Neural cell (in vitro differentiated cells): Measurements from ENCODE around the gene GPR15LG. TPM values are rescaled to one million over a fixed set of nuclear protein-coding genes. Genes with fewer than 3 reads are reported as not detected.

Experiments used
- H2AFZ ChIP-seq: fragments of 200-600, 300-800 bp; sonication (generic), shearing (Covaris generic); 2 replicates; pipeline ENCODE4 v1.6.0; 2014; ENCODE audit warnings: low read depth, mild to moderate bottlenecking, antibody characterized with exemption, low read length, moderate library complexity
- H3F3A ChIP-seq: fragments of 200-600 bp; shearing (Covaris generic); 2 replicates; pipeline ENCODE4 v1.6.1; 2016; ENCODE audit warnings: mild to moderate bottlenecking, moderate library complexity, mixed read lengths, antibody characterized with exemption, low read length; ENCODE audit not compliant: insufficient read depth, poor library complexity, severe bottlenecking
- H3K27ac ChIP-seq: fragments of 200-600, 300-800 bp; sonication (generic), shearing (Covaris generic); 2 replicates; pipeline ENCODE4 v1.5.1; 2014; ENCODE audit warnings: mild to moderate bottlenecking, low read length, moderate library complexity
- H3K27me3 ChIP-seq: fragments of 300-800, 200-600 bp; sonication (generic), shearing (Covaris generic); 2 replicates; pipeline ENCODE4 v1.6.0; 2014; ENCODE audit warnings: mild to moderate bottlenecking, low read depth, low read length, moderate library complexity; ENCODE audit not compliant: insufficient read depth
- H3K36me3 ChIP-seq: fragments of 300-800, 200-600 bp; sonication (generic), shearing (Covaris generic); 2 replicates; pipeline ENCODE4 v1.5.1; 2014; ENCODE audit warnings: mild to moderate bottlenecking, antibody characterized with exemption, low read length, moderate library complexity; ENCODE audit not compliant: insufficient read depth
- H3K4me2 ChIP-seq: fragments of 300-800, 200-600 bp; sonication (generic), shearing (Covaris generic); 2 replicates; pipeline ENCODE4 v1.6.0; 2014; ENCODE audit warnings: mild to moderate bottlenecking, low read length
- H3K4me3 ChIP-seq: fragments of 300-800, 200-600 bp; sonication (generic), shearing (Covaris generic); 2 replicates; pipeline ENCODE4 v1.5.1; 2014; ENCODE audit warnings: mild to moderate bottlenecking, low read length, moderate library complexity
- H3K79me2 ChIP-seq: fragments of 200-600 bp; shearing (Covaris generic); replicated peaks from 2 replicates; pipeline ENCODE4 v1.6.0; 2014; ENCODE audit warnings: mild to moderate bottlenecking, low read length, moderate library complexity; ENCODE audit not compliant: insufficient read depth
- H3K9ac ChIP-seq: fragments of 300-800, 200-600 bp; sonication (generic), shearing (Covaris generic); 2 replicates; pipeline ENCODE4 v1.6.1; 2016; ENCODE audit warnings: mild to moderate bottlenecking, low read length, mixed read lengths
- H3K9me2 ChIP-seq: fragments of 200-600 bp; shearing (Covaris generic); 2 replicates; pipeline ENCODE4 v1.6.1; 2016; ENCODE audit warnings: mild to moderate bottlenecking, low read length, mixed read lengths; ENCODE audit not compliant: insufficient read depth
- H3K9me3 ChIP-seq: fragments of 200-600, 300-800 bp; sonication (generic), shearing (Covaris generic); 2 replicates; pipeline ENCODE4 v1.6.1; 2016; ENCODE audit warnings: mild to moderate bottlenecking, mixed run types, low read length, moderate library complexity, mixed read lengths
- H4K20me1 ChIP-seq: fragments of 200-600 bp; shearing (Covaris generic); 2 replicates; pipeline ENCODE4 v1.6.1; 2016; ENCODE audit warnings: mild to moderate bottlenecking, mixed run types; ENCODE audit not compliant: insufficient read depth
- CTCF ChIP-seq: fragments of 450-650 bp; IDR thresholded peaks from 2 replicates; pipeline ENCODE4 v1.5.1; 2014; ENCODE audit warnings: antibody characterized with exemption, mild to moderate bottlenecking, moderate library complexity; ENCODE audit not compliant: poor library complexity, severe bottlenecking
- EP300 ChIP-seq: fragments of 450-650 bp; conservative IDR thresholded peaks from 2 replicates; pipeline ENCODE4 v1.6.1; 2014; ENCODE audit warnings: antibody characterized with exemption, mild to moderate bottlenecking, moderate library complexity; ENCODE audit not compliant: poor library complexity, severe bottlenecking
- EZH2 ChIP-seq: fragments of 200-600, 300-800 bp; shearing (Covaris generic), sonication (generic); IDR thresholded peaks from 2 replicates; pipeline ENCODE4 v1.6.1; 2014; ENCODE audit warnings: antibody characterized with exemption, low read length, borderline replicate concordance, mild to moderate bottlenecking; ENCODE audit not compliant: insufficient read depth, poor library complexity, severe bottlenecking
- MXI1 ChIP-seq: fragments of 450-650 bp; conservative IDR thresholded peaks from 2 replicates; pipeline ENCODE4 v1.6.1; 2014; ENCODE audit warnings: antibody characterized with exemption, mild to moderate bottlenecking; ENCODE audit not compliant: poor library complexity, severe bottlenecking
- POLR2AphosphoS5 ChIP-seq: IDR thresholded peaks from 2 replicates; pipeline ENCODE4 v1.6.1; 2012
- RAD21 ChIP-seq: fragments of 450-650 bp; conservative IDR thresholded peaks from 2 replicates; pipeline ENCODE4 v1.6.1; 2014; ENCODE audit warnings: antibody characterized with exemption, mild to moderate bottlenecking, moderate library complexity
- REST ChIP-seq: IDR thresholded peaks from 2 replicates; pipeline ENCODE4 v1.6.1; 2012; ENCODE audit warnings: borderline replicate concordance
- SMC3 ChIP-seq: fragments of 450-650 bp; conservative IDR thresholded peaks from 2 replicates; pipeline ENCODE4 v1.6.1; 2014; ENCODE audit warnings: antibody characterized with exemption, mild to moderate bottlenecking, moderate library complexity; ENCODE audit not compliant: poor library complexity
- TAF1 ChIP-seq: IDR thresholded peaks from 2 replicates; pipeline ENCODE4 v1.6.1; 2012; ENCODE audit warnings: low read depth
- polyA plus RNA-seq: library from polyadenylated mRNA; depleted of rRNA; stranded (reverse); fragments of >200 nt; gene quantifications from 2 replicates; pipeline ENCODE4 v1.2.3, GENCODE V29; 2014

GPR15LG gene
- polyA plus RNA-seq, 1 donor from 2014 or later = not detected

- Histone ChIP-seq H3K4me3 (no peak overlapping the region), H2AFZ (no peak overlapping the region), H3K79me2 (no peaks in the 10 kb centered on the region), H3F3A (no peaks in the 10 kb centered on the region), H3K9ac (no peak overlapping the region), H3K9me2 (no peaks in the 10 kb centered on the region), H3K36me3 (no peaks in the 10 kb centered on the region), H4K20me1 (no peaks in the 10 kb centered on the region), H3K27ac (no peak overlapping the region), H3K4me2 (no peak overlapping the region), H3K27me3 (no peaks in the 10 kb centered on the region), H3K9me3 (no peaks in the 10 kb centered on the region)
- TF ChIP-seq RAD21 (no peak), CTCF (peak; percentile 1)
Observed at GRCh38 chr10:84205853-84206525, 32.4 kb downstream of the GPR15LG start.

- Histone ChIP-seq H3K9ac (no peak overlapping the region), H4K20me1 (no peaks in the 10 kb centered on the region), H3K4me2 (no peak overlapping the region), H3K27me3 (no peaks in the 10 kb centered on the region), H3F3A (no peaks in the 10 kb centered on the region), H3K9me2 (no peaks in the 10 kb centered on the region), H2AFZ (no peak overlapping the region), H3K9me3 (no peaks in the 10 kb centered on the region), H3K79me2 (no peaks in the 10 kb centered on the region), H3K36me3 (no peaks in the 10 kb centered on the region), H3K4me3 (no peak overlapping the region), H3K27ac (no peak overlapping the region)
- TF ChIP-seq EZH2 = no peak
- no peak for TF ChIP-seq CTCF
- TF ChIP-seq SMC3 = no peak
- no peak for TF ChIP-seq EP300
- TF ChIP-seq TAF1 = no peak
- TF ChIP-seq POLR2AphosphoS5 = no peak
- no peak for TF ChIP-seq REST
- no peak for TF ChIP-seq RAD21
- no peak for TF ChIP-seq MXI1
Observed at GRCh38 chr10:84208023-84208422, 34.4 kb downstream of the GPR15LG start.
